ENCODE results near the gene BDH1. TPM values are rescaled to one million over a fixed set of nuclear protein-coding genes. Genes with fewer than 3 reads are reported as not detected.

BDH1 gene
- polyA plus RNA-seq, 1 of the 3 experiments (the other 2 are of a cell fraction) = 19.8 TPM

DNA sequence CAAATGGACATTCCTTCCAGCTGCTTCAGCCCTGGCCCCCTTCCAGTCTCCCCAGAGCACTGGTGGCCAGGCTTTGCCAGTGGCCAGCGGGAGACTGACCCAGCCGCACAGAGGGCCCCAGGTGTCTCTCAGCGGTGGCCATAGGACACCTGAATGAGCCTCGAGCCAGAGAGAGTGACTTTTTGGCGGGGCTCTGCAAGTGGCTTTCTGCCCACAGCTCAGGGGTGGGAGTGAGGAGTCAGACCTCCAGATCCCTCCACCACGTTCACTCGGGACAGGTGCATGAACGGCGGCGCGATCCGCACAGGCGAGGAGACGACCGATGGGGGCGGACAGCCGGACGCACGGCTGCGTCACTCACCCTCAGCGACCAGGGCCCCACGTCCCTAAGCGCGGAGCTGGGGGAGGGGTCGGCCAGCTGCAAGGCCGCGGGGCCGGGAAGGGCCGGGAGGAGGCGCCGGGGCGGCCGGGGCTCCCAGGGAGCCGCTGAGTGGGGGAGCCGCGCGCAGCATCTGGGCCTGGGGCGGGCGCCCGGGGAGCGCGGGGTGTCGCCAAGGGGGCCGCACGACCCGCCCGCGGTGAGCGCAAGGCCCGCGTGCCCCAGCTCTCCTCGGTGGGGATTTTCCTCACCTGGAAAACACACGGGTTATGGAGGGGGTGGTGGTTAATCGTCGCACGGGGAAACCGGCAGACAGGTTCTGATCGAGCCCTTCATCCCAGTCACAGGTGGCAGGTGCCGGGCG is 57.1 kb downstream of the BDH1 start:
- Histone ChIP-seq H3K4me1 (ENCODE audit: control insufficient read depth in 1 of 2, insufficient read depth in 2 of 2, low read depth in 1 of 2, low read length in 1 of 2) (peaks cover 0 to 25% of the 10 kb centered on the region in 2 experiments; a peak in 1 of 4 replicates), H3F3A (replicated peaks; ENCODE audit: insufficient read depth) (no peaks in the 10 kb centered on the region), H3K4me3 (ENCODE audit: low read depth in 2 of 2, low read length in 1 of 2) (no peak overlapping the region), H3K9me3 (no peaks in the 10 kb centered on the region), H3K27me3 (ENCODE audit: insufficient read depth) (no peaks in the 10 kb centered on the region), H3K36me3 (replicated peaks in 1 of 2; ENCODE audit: control insufficient read depth in 1 of 2, insufficient read depth in 2 of 2, low read length in 1 of 2) (no peaks in the 10 kb centered on the region), H3K9ac (no peak overlapping the region), H4K20me1 (ENCODE audit: insufficient read depth) (no peaks in the 10 kb centered on the region), H3K79me2 (ENCODE audit: insufficient read depth) (no peaks in the 10 kb centered on the region), H3K27ac (ENCODE audit: low read depth in 2 of 2, low read length in 1 of 2) (no peak overlapping the region), H3K4me2 (no peak overlapping the region), H2AFZ (ENCODE audit: low read depth) (no peak overlapping the region), H3K9me2 (no peaks in the 10 kb centered on the region)
- ChIA-PET POLR2A (no interaction called here), CTCF (interaction anchor here (1.1 to 5.5 kb wide), 3 partner anchors 12 to 241 kb away, joined by 3 to 30 read pairs (median 5); no protein-coding TSS in a partner anchor)
- TF ChIP-seq FOXJ3 (CRISPR knock-in tag; IDR thresholded peaks at IDR 0.05) (no peak), FOXM1 (IDR thresholded peaks at IDR 0.05; ENCODE audit: low read depth) (no peak), GATA2 (CRISPR knock-in tag; IDR thresholded peaks at IDR 0.05) (no peak), TEAD4 (IDR thresholded peaks at IDR 0.05; ENCODE audit: borderline replicate concordance, insufficient read depth) (no peak), RAD21 (IDR thresholded peaks at IDR 0.05; ENCODE audit: low read length) (no peak), SIN3A (IDR thresholded peaks at IDR 0.05; ENCODE audit: borderline replicate concordance, low read depth, low read length) (no peak), EZH2phosphoT487 (IDR thresholded peaks at IDR 0.05; ENCODE audit: borderline replicate concordance, low read depth) (no peak), SMC3 (IDR thresholded peaks at IDR 0.05; ENCODE audit: low read depth, low read length) (no peak), NRF1 (IDR thresholded peaks at IDR 0.05; ENCODE audit: low read depth, low read length) (no peak), RFX5 (IDR thresholded peaks at IDR 0.05; ENCODE audit: low read length) (no peak), TCF12 (IDR thresholded peaks at IDR 0.05) (no peak)
- TF ChIP-seq, protein P1, sequence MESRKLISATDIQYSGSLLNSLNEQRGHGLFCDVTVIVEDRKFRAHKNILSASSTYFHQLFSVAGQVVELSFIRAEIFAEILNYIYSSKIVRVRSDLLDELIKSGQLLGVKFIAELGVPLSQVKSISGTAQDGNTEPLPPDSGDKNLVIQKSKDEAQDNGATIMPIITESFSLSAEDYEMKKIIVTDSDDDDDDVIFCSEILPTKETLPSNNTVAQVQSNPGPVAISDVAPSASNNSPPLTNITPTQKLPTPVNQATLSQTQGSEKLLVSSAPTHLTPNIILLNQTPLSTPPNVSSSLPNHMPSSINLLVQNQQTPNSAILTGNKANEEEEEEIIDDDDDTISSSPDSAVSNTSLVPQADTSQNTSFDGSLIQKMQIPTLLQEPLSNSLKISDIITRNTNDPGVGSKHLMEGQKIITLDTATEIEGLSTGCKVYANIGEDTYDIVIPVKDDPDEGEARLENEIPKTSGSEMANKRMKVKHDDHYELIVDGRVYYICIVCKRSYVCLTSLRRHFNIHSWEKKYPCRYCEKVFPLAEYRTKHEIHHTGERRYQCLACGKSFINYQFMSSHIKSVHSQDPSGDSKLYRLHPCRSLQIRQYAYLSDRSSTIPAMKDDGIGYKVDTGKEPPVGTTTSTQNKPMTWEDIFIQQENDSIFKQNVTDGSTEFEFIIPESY (IDR thresholded peaks at IDR 0.05; ENCODE audit: borderline replicate concordance, low read depth) = no peak
- WGBS (ENCODE audit: low lambda C conversion rate) = 95% methylated on average over 37 of the region's 60 CpGs
- DNase-seq = no peak

DNA sequence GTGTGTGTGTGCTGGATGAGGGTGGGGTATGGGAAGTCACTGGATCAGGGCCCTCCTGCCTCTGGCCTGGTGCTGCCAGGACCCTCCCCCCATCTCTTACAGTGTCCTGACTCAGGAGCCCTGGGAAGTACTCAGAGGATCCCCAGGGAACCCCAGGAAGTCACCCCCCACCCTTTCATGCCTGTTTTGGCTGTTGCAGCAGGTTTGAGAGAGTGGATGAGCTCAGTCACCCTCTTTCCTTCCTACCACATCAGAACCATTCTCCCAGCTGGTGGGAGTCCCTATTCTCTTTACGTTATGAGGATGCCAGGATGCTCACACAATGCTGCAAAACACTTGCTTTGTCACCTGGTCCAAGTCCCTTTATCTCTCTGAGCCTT is 59.0 kb downstream of the BDH1 start:
- no peak overlapping the region for H2AFZ ChIP-seq (ENCODE audit: low read depth)
- no peaks in the 10 kb centered on the region for H3K36me3 ChIP-seq (replicated peaks in 1 of 2; ENCODE audit: control insufficient read depth in 1 of 2, insufficient read depth in 2 of 2, low read length in 1 of 2)
- no peak overlapping the region; a peak in 1 of 4 replicates for H3K27ac ChIP-seq (ENCODE audit: low read depth in 2 of 2, low read length in 1 of 2)
- no peak for DNase-seq
- no peaks in the 10 kb centered on the region for H3K9me3 ChIP-seq
- no peaks in the 10 kb centered on the region for H3F3A ChIP-seq (replicated peaks; ENCODE audit: insufficient read depth)
- CTCF ChIA-PET = no interaction called here
- POLR2A ChIA-PET = no interaction called here
- H3K4me2 ChIP-seq = no peak overlapping the region
- H3K4me1 ChIP-seq (ENCODE audit: control insufficient read depth in 1 of 2, insufficient read depth in 2 of 2, low read depth in 1 of 2, low read length in 1 of 2) = peaks cover 0 to 26% of the 10 kb centered on the region in 2 experiments; a peak in 1 of 4 replicates
- no peaks in the 10 kb centered on the region for H3K9me2 ChIP-seq
- no peak overlapping the region for H3K9ac ChIP-seq
- no peaks in the 10 kb centered on the region for H3K79me2 ChIP-seq (ENCODE audit: insufficient read depth)
- WGBS (ENCODE audit: low lambda C conversion rate) = 100% methylated on average over 1 of the region's 1 CpG
- H3K4me3 ChIP-seq (ENCODE audit: low read depth in 2 of 2, low read length in 1 of 2) = no peak overlapping the region
- no peaks in the 10 kb centered on the region for H3K27me3 ChIP-seq (ENCODE audit: insufficient read depth)
- no peaks in the 10 kb centered on the region for H4K20me1 ChIP-seq (ENCODE audit: insufficient read depth)
- TF ChIP-seq FOSL2 (IDR thresholded peaks at IDR 0.05; ENCODE audit: borderline replicate concordance, low read depth) = no peak
- no peak for TF ChIP-seq ELF1 (IDR thresholded peaks at IDR 0.05)
- TF ChIP-seq FOXM1 (IDR thresholded peaks at IDR 0.05; ENCODE audit: low read depth) = no peak
- TF ChIP-seq, protein P1 (IDR thresholded peaks at IDR 0.05; ENCODE audit: borderline replicate concordance, low read depth) = no peak
- TF ChIP-seq RXRA (IDR thresholded peaks at IDR 0.05; ENCODE audit: borderline replicate concordance, low read depth) = no peak
- no peak for TF ChIP-seq JUND (IDR thresholded peaks at IDR 0.05)
- TF ChIP-seq, protein P2, sequence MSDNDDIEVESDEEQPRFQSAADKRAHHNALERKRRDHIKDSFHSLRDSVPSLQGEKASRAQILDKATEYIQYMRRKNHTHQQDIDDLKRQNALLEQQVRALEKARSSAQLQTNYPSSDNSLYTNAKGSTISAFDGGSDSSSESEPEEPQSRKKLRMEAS (IDR thresholded peaks at IDR 0.05; ENCODE audit: low read depth) = no peak
- no peak for TF ChIP-seq RAD21 (IDR thresholded peaks at IDR 0.05; ENCODE audit: low read length)
- no peak for TF ChIP-seq MXI1 (IDR thresholded peaks at IDR 0.05; ENCODE audit: low read depth, low read length)
- no peak for TF ChIP-seq CHD2 (IDR thresholded peaks at IDR 0.05; ENCODE audit: low read length, partially characterized antibody)
- TF ChIP-seq SIN3A (IDR thresholded peaks at IDR 0.05; ENCODE audit: borderline replicate concordance, low read depth, low read length) = no peak
- TF ChIP-seq, protein P3, sequence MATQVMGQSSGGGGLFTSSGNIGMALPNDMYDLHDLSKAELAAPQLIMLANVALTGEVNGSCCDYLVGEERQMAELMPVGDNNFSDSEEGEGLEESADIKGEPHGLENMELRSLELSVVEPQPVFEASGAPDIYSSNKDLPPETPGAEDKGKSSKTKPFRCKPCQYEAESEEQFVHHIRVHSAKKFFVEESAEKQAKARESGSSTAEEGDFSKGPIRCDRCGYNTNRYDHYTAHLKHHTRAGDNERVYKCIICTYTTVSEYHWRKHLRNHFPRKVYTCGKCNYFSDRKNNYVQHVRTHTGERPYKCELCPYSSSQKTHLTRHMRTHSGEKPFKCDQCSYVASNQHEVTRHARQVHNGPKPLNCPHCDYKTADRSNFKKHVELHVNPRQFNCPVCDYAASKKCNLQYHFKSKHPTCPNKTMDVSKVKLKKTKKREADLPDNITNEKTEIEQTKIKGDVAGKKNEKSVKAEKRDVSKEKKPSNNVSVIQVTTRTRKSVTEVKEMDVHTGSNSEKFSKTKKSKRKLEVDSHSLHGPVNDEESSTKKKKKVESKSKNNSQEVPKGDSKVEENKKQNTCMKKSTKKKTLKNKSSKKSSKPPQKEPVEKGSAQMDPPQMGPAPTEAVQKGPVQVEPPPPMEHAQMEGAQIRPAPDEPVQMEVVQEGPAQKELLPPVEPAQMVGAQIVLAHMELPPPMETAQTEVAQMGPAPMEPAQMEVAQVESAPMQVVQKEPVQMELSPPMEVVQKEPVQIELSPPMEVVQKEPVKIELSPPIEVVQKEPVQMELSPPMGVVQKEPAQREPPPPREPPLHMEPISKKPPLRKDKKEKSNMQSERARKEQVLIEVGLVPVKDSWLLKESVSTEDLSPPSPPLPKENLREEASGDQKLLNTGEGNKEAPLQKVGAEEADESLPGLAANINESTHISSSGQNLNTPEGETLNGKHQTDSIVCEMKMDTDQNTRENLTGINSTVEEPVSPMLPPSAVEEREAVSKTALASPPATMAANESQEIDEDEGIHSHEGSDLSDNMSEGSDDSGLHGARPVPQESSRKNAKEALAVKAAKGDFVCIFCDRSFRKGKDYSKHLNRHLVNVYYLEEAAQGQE (IDR thresholded peaks at IDR 0.05; ENCODE audit: low read depth, low read length) = no peak

Data from SK-N-SH (cell line).